ENCODE data around the gene SAMM50.

- TF ChIP-seq CTCF (IDR thresholded peaks at IDR 0.05): no peak
- TF ChIP-seq POLR2A (IDR thresholded peaks at IDR 0.05): no peak
Observed at GRCh38 chr22:43910178-43910695, 45.0 kb upstream of the SAMM50 start.
